GM21717 (cell line): ENCODE data around the gene STK11.
"Not testable (repeated sequence)": the region's sequence is repeated elsewhere in the genome, so short reads cannot be mapped to it uniquely, and the experiment has no call there.

ENCODE experiments used
- ATAC-seq: cut with Tn5 transposase; IDR thresholded peaks from one replicate; pipeline ENCODE4 v1.9.1; 2021; ENCODE audit warnings: mild to moderate bottlenecking, moderate library complexity; ENCODE audit not compliant: unreplicated experiment

Gene STK11

GRCh38 chr19:1168572-1169410, 36.8 kb upstream of the STK11 start:
- ATAC-seq, result no peak

- no peak for ATAC-seq
Observed at GRCh38 chr19:1169411-1169791, 36.2 kb upstream of the STK11 start.

GRCh38 chr19:1169921-1170885, 35.4 kb upstream of the STK11 start:
- ATAC-seq, result no peak

GRCh38 chr19:1170938-1171754, 34.4 kb upstream of the STK11 start:
- no peak for ATAC-seq

- no peak for ATAC-seq
Observed at GRCh38 chr19:1171755-1172352, 33.7 kb upstream of the STK11 start.

- ATAC-seq, result no peak
Observed at GRCh38 chr19:1172353-1173158, 33.0 kb upstream of the STK11 start.

GRCh38 chr19:1173159-1173844, 32.3 kb upstream of the STK11 start:
- ATAC-seq, result no peak

- ATAC-seq, result no peak
Observed at GRCh38 chr19:1173845-1174809, 31.5 kb upstream of the STK11 start, which contains the start of gene SBNO2. Gene SBNO2 (minus strand): TSS chr19:1174268. CDS start chr19:1154276, 19,992 bp downstream.

GRCh38 chr19:1177322-1178114, 28.1 kb upstream of the STK11 start:
- ATAC-seq, result no peak

- ATAC-seq, result no peak
Observed at GRCh38 chr19:1181606-1182005, 24.0 kb upstream of the STK11 start.

GRCh38 chr19:1182068-1182467, 23.5 kb upstream of the STK11 start:
- ATAC-seq, result no peak

GRCh38 chr19:1182727-1183126, 22.9 kb upstream of the STK11 start:
- no peak for ATAC-seq

- no peak for ATAC-seq
Observed at GRCh38 chr19:1183543-1184172, 21.9 kb upstream of the STK11 start.

GRCh38 chr19:1189419-1189818, 16.2 kb upstream of the STK11 start:
- ATAC-seq, result no peak

GRCh38 chr19:1199531-1199930, 6.0 kb upstream of the STK11 start:
- ATAC-seq, result no peak

GRCh38 chr19:1200614-1201013, 5.0 kb upstream of the STK11 start:
- ATAC-seq, result not testable (repeated sequence)
